Right lobe of liver (tissue), 6 donors: ENCODE measurements around the gene HMGB2. TPM values are rescaled to one million over a fixed set of nuclear protein-coding genes. Genes with fewer than 3 reads are reported as not detected.

Source experiments
- ATAC-seq, 4 donors: fragments of 200-7000 bp; cut with Tn5 transposase; one replicate each; pipeline ENCODE4 v1.9.1; 2020; ENCODE audit warnings: mild to moderate bottlenecking in 4 of 4, moderate library complexity in 4 of 4
- DNase-seq, 3 donors: peaks; one replicate each; pipeline ENCODE4 v3.0.0-alpha.2; 2020
- H3K27ac ChIP-seq, 3 donors: fragments of 200-600 bp; one replicate each; pipeline ENCODE4 v1.8.0; 2022
- H3K27me3 ChIP-seq, 2 donors: fragments of 200-600 bp; one replicate each; pipeline ENCODE4 v1.8.0; 2022
- H3K36me3 ChIP-seq, 4 donors: fragments of 200-600 bp; sonication (generic) in 1 of 4; one replicate each; pipeline versions ENCODE4 v1.5.1 to v1.8.0; 2017 to 2022; ENCODE audit warnings: control low read depth in 1 of 4
- H3K4me1 ChIP-seq, 4 donors: fragments of 200-600 bp; sonication (generic) in 1 of 4; one replicate each; pipeline versions ENCODE4 v1.5.1 to v1.8.0; 2017 to 2022; ENCODE audit warnings: control low read depth in 1 of 4
- H3K4me3 ChIP-seq, 3 donors: fragments of 200-600 bp; one replicate each; pipeline ENCODE4 v1.8.0; 2022
- H3K9me3 ChIP-seq, 4 donors: fragments of 200-600 bp; sonication (generic) in 1 of 4; one replicate each; pipeline versions ENCODE4 v1.5.1 to v1.8.0; 2017 to 2022; ENCODE audit warnings: control low read depth in 1 of 4
- POLR2A ChIP-seq: fragments of 450-650 bp; IDR thresholded peaks from one replicate; pipeline ENCODE4 v1.6.1; 2017; ENCODE audit warnings: antibody characterized with exemption, mild to moderate bottlenecking
- WGBS: methylation state at CpG from one replicate; pipeline ENCODE4 v1.1.6; 2018; ENCODE audit warnings: low coverage, low lambda C conversion rate; ENCODE audit not compliant: insufficient coverage; ENCODE audit errors: missing lambda C conversion rate; 5-methylcytosine and 5-hydroxymethylcytosine counted together
- intact Hi-C, 2 donors: fragments of 100-400 bp; cut with DNase I; formaldehyde crosslinking; loops; one replicate each; pipeline versions ENCODE4 v1.11.2 to v1.14.1; 2022
- total RNA-seq, 6 experiments: library from RNA; depleted of rRNA in 2 of 6; stranded (reverse); fragments of >200 nt in 2 of 6; fragmentation: NEBNext Ultra II Directional in 3 of 6; extraction: Animal tissue kit (Norgen Biotek cat#: 25700) in 3 of 6; gene quantifications; one replicate each; pipeline versions ENCODE4 v1.1.0 to v1.2.4, GENCODE V29; 2016 to 2023
- TF ChIP-seq, protein P1 (sequence below), 4 donors: fragments of 200-600 bp in 3 of 4; fragments of 450-650 bp in 1 of 4; IDR thresholded peaks; one replicate each; pipeline versions ENCODE4 v1.5.1 to v1.8.0; 2016 to 2022; ENCODE audit warnings: antibody characterized with exemption in 4 of 4, mild to moderate bottlenecking in 2 of 4
- donor health status: DM: no; HTN: yes; CAD: no.
- donor health status: DM: no; HTN: no; CAD: no.
- donor health status: DM: no; HTN: no; CAD: no.
- donor health status: DM: no; HTN: yes; CAD: no.
- donor health status: DM: no; HTN: yes; CAD: no.

HMGB2 gene
- total RNA-seq, 6 experiments from 2014 or later, result 6.1 to 13.5 (median 9.2) TPM

GRCh38 chr4:173345648-173346047 lies 11.5 kb upstream of the HMGB2 start:
- H3K4me1 ChIP-seq, result no peaks in the 10 kb centered on the region
- H3K9me3 ChIP-seq, result no peaks in the 10 kb centered on the region
- no peaks in the 10 kb centered on the region for H3K36me3 ChIP-seq
- no peak overlapping the region for H3K4me3 ChIP-seq
- TF ChIP-seq, protein P1, sequence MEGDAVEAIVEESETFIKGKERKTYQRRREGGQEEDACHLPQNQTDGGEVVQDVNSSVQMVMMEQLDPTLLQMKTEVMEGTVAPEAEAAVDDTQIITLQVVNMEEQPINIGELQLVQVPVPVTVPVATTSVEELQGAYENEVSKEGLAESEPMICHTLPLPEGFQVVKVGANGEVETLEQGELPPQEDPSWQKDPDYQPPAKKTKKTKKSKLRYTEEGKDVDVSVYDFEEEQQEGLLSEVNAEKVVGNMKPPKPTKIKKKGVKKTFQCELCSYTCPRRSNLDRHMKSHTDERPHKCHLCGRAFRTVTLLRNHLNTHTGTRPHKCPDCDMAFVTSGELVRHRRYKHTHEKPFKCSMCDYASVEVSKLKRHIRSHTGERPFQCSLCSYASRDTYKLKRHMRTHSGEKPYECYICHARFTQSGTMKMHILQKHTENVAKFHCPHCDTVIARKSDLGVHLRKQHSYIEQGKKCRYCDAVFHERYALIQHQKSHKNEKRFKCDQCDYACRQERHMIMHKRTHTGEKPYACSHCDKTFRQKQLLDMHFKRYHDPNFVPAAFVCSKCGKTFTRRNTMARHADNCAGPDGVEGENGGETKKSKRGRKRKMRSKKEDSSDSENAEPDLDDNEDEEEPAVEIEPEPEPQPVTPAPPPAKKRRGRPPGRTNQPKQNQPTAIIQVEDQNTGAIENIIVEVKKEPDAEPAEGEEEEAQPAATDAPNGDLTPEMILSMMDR (IDR thresholded peaks at IDR 0.05), result no peak
- TF ChIP-seq POLR2A, result no peak
- DNase-seq, result no peak
- WGBS, result 47% methylated on average over 2 of the region's 2 CpGs
- ATAC-seq, result no peak
- no peak overlapping the region for H3K27ac ChIP-seq
- intact Hi-C loops, result no loop called here
- no peaks in the 10 kb centered on the region for H3K27me3 ChIP-seq

DNA sequence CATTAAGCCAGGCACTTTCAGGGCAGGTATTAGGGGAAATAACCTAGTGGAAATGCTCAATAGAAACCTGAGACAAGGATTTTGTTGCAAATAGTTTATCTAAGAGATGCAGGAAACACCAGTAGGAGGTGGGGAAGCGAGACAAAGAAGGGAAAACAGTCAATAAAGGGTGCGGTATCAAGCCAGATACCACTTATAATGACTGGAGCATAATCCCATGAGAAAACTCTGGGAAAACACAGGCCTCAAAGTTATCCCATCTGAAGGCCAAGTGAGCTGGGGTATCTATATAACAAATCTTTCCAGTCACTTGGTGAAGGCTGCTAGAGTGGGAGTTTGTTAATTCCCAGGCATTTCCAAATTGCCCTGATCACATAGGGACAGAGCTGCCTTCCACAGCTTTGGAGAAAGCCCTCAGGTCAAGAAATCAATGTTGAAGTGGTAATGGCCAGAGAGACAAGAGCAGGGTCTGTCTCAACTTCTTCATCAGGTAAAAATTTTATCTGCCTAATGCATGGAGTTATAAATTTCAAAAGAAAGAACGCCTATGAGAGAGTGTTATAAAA lies 9.8 kb upstream of the HMGB2 start:
- no peaks in the 10 kb centered on the region for H3K4me1 ChIP-seq
- H3K4me3 ChIP-seq, result no peak overlapping the region
- no peak for DNase-seq
- H3K27ac ChIP-seq, result no peak overlapping the region
- no peaks in the 10 kb centered on the region for H3K27me3 ChIP-seq
- WGBS, result 72% methylated on average over 3 of the region's 3 CpGs
- H3K9me3 ChIP-seq, result no peaks in the 10 kb centered on the region
- intact Hi-C loops, result no loop called here
- H3K36me3 ChIP-seq, result no peaks in the 10 kb centered on the region
- no peak for TF ChIP-seq POLR2A
- ATAC-seq, result no peak

DNA sequence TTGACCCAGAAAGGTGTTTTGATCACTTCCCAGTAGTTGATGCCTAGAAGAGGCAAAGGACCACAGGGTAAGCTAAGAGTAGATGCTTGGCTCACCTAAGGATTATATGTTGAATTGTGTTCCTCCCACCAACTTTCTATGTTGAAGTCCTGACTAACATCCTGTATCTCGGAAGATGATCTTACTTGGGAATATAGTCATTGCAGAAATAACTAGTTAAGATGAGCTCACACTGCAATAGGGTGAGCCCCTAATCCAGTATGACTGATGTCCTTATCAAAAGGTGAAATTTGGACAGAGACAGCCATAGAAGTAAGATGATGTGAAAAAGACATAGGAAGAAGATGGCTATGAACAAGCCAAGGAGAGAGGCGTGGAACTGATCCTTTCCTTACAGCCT lies 3.3 kb upstream of the HMGB2 start:
- DNase-seq (no peak), ATAC-seq (no peak)
- intact Hi-C loops, result no loop called here
- Histone ChIP-seq H3K36me3 (no peaks in the 10 kb centered on the region), H3K27ac (no peak overlapping the region), H3K4me1 (no peaks in the 10 kb centered on the region), H3K27me3 (no peaks in the 10 kb centered on the region), H3K9me3 (no peaks in the 10 kb centered on the region), H3K4me3 (no peak overlapping the region)
- WGBS, result 100% methylated on average over 1 of the region's 2 CpGs
- no peak for TF ChIP-seq POLR2A
- TF ChIP-seq, protein P1 (IDR thresholded peaks at IDR 0.05), result no peak

- peak; percentile 60 to 74 (median 68) for DNase-seq
- intact Hi-C loops, result no loop called here
- ATAC-seq, result peak; percentile 41 to 56 (median 49)
- 2% methylated on average over 20 of the region's 52 CpGs for WGBS
- H3K9me3 ChIP-seq, result no peaks in the 10 kb centered on the region
- H3K4me3 ChIP-seq, result peak overlapping the region; percentile 70 to 85 (median 73)
- no peaks in the 10 kb centered on the region for H3K4me1 ChIP-seq
- no peaks in the 10 kb centered on the region for H3K27me3 ChIP-seq
- peaks cover 0 to 16% (median 0%) of the 10 kb centered on the region in 4 donors for H3K36me3 ChIP-seq
- TF ChIP-seq, protein P1 (IDR thresholded peaks at IDR 0.05), result no peak
- TF ChIP-seq POLR2A, result no peak
- H3K27ac ChIP-seq, result peak overlapping the region; percentile 9 to 46 (median 30)
Observed at GRCh38 chr4:173334891-173335752, 964 bp upstream of the HMGB2 start.

- TF ChIP-seq POLR2A, result no peak
- TF ChIP-seq, protein P1 (IDR thresholded peaks at IDR 0.05), result no peak
- Histone ChIP-seq H3K4me1 (no peaks in the 10 kb centered on the region), H3K36me3 (peaks cover 0 to 17% (median 0%) of the 10 kb centered on the region in 4 donors), H3K9me3 (no peaks in the 10 kb centered on the region), H3K4me3 (peak overlapping the region; percentile 79 to 85 (median 84)), H3K27me3 (no peaks in the 10 kb centered on the region), H3K27ac (peak overlapping the region; percentile 99 to 100 (median 99))
- intact Hi-C loops, result no loop called here
- DNase-seq, result peak; percentile 67 to 78 (median 73)
- 1% methylated on average over 15 of the region's 53 CpGs for WGBS
- peak; percentile 26 to 53 (median 38) for ATAC-seq
Observed at GRCh38 chr4:173333658-173334084, 487 bp downstream of the HMGB2 start.
